ENCODE results near the gene ATP6V0C. TPM values are rescaled to one million over a fixed set of nuclear protein-coding genes. Genes with fewer than 3 reads are reported as not detected.

Gene ATP6V0C
- total RNA-seq, 1 experiment from 2014 or later: 67.4 TPM

DNA sequence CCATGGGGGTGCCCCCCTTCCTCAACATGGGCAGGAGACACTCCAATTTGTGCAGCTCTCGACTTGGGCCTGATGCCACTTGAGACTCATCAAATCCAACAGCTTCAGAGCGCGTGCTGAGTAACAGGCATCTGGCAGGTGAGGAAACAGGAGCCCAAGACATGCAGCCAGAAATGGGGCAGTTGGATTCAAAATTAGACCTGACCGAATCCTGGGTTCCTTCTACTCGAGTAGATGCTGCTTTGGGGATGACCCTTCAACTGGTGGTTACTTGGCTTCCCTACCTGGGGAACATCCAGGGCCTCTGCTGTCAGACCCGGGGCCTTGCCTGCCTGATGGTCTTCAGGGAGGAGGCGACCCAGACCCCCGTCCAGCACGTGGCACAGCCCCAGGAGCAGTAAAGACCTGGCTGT lies 43.1 kb upstream of the ATP6V0C start:
- no peaks in the 10 kb centered on the region for H3K36me3 ChIP-seq (ENCODE audit: low read depth, low read length)
- H3K9ac ChIP-seq (ENCODE audit: low read length): no peak overlapping the region
- intact Hi-C loops (cut with micrococcal nuclease): no loop called here
- no peaks in the 10 kb centered on the region for H3F3A ChIP-seq (ENCODE audit: low read length, unreplicated experiment)
- no peak overlapping the region for H2AFZ ChIP-seq (ENCODE audit: low read length)
- no peak for ATAC-seq
- no peaks in the 10 kb centered on the region for H3K9me2 ChIP-seq (replicated peaks; ENCODE audit: low read length)
- H3K4me2 ChIP-seq (ENCODE audit: low read length): no peak overlapping the region
- no TSS peak for BruUV-seq (replicated peaks)
- peak; percentile 24 for DNase-seq
- POLR2A ChIA-PET (ENCODE audit: unreplicated experiment): no interaction called here
- no peaks in the 10 kb centered on the region for H3K27me3 ChIP-seq (ENCODE audit: low read length)
- no peaks in the 10 kb centered on the region for H3K9me3 ChIP-seq (ENCODE audit: low read length)
- H3K4me1 ChIP-seq (ENCODE audit: insufficient read depth, low read length): peaks cover 9% of the 10 kb centered on the region; the same call in 1 of the 2 replicates
- CTCF ChIA-PET: no interaction called here
- H3K79me2 ChIP-seq (ENCODE audit: low read length): peaks cover 2% of the 10 kb centered on the region
- no peak overlapping the region for H3K4me3 ChIP-seq (ENCODE audit: low read length)
- no peak for TF ChIP-seq EZH2phosphoT487 (IDR thresholded peaks at IDR 0.05; ENCODE audit: borderline replicate concordance, low read length)
- H4K20me1 ChIP-seq (ENCODE audit: low read length): no peaks in the 10 kb centered on the region
- H3K27ac ChIP-seq (ENCODE audit: low read length): no peak overlapping the region

DNA sequence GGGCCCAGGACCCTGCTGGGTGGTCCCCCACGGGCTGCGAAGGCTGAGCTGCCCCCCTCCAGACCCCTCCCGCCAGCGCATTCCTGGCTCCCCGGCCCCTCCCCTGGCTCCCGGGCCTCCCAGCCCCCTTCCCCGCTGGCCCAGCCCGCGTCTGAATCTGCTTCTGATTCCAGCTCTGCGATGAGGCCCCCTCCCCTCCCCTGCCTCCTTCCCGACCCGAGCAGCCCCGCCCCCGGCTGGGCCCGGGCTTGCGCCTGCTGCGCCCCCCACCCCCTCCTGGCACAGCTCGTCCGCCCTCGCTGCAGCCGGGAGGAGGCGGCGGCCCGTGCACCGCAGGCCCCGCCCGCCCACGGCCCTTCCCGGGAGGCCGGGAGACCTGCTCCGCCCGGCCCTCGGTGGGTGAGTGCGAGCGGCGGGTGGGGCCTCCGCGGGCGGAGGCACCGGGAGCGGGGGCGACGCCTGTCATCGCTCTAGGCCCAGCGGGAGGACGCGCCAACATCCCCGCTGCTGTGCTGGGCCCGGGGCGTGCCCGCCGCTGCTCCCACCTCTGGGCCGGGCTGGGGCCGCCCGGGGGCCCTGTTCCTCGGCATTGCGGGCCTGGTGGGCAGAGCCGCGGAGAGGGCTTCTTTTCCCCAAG lies 42.6 kb upstream of the ATP6V0C start, which contains the start of gene NTN3:
Gene NTN3 (plus strand): TSS at position 282 of the 637 bp plus-strand sequence. CDS start 405 bp downstream, outside the sequence.
- H3K79me2 ChIP-seq (ENCODE audit: low read length): peaks cover 7% of the 10 kb centered on the region
- no TSS peak for BruUV-seq (replicated peaks)
- no peaks in the 10 kb centered on the region for H3K9me2 ChIP-seq (replicated peaks; ENCODE audit: low read length)
- DNase-seq: peak; percentile 6
- ATAC-seq: no peak
- TF ChIP-seq EZH2phosphoT487 (IDR thresholded peaks at IDR 0.05; ENCODE audit: borderline replicate concordance, low read length) (no peak), EZH2 (IDR thresholded peaks at IDR 0.05; ENCODE audit: low read length, unreplicated experiment) (no peak)
- TF ChIP-seq, protein P1, sequence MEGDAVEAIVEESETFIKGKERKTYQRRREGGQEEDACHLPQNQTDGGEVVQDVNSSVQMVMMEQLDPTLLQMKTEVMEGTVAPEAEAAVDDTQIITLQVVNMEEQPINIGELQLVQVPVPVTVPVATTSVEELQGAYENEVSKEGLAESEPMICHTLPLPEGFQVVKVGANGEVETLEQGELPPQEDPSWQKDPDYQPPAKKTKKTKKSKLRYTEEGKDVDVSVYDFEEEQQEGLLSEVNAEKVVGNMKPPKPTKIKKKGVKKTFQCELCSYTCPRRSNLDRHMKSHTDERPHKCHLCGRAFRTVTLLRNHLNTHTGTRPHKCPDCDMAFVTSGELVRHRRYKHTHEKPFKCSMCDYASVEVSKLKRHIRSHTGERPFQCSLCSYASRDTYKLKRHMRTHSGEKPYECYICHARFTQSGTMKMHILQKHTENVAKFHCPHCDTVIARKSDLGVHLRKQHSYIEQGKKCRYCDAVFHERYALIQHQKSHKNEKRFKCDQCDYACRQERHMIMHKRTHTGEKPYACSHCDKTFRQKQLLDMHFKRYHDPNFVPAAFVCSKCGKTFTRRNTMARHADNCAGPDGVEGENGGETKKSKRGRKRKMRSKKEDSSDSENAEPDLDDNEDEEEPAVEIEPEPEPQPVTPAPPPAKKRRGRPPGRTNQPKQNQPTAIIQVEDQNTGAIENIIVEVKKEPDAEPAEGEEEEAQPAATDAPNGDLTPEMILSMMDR (conservative IDR thresholded peaks at IDR 0.05; ENCODE audit: low read depth, low read length): no peak
- H3K36me3 ChIP-seq (ENCODE audit: low read depth, low read length): no peaks in the 10 kb centered on the region
- ChIA-PET CTCF (no interaction called here), POLR2A (ENCODE audit: unreplicated experiment) (no interaction called here)
- H2AFZ ChIP-seq (ENCODE audit: low read length): no peak within 1 kb of the TSS
- H3K27ac ChIP-seq (ENCODE audit: low read length): no peak within 1 kb of the TSS
- no peaks in the 10 kb centered on the region for H3K27me3 ChIP-seq (ENCODE audit: low read length)
- no peak within 1 kb of the TSS for H3K9ac ChIP-seq (ENCODE audit: low read length)
- intact Hi-C loops (cut with micrococcal nuclease): no loop called here
- peaks cover 9% of the 10 kb centered on the region; the same call in 1 of the 2 replicates for H3K4me1 ChIP-seq (ENCODE audit: insufficient read depth, low read length)
- no peaks in the 10 kb centered on the region for H3F3A ChIP-seq (ENCODE audit: low read length, unreplicated experiment)
- H3K4me3 ChIP-seq (ENCODE audit: low read length): no peak within 1 kb of the TSS; the same call in 1 of the 2 replicates
- peak within 1 kb of the TSS; percentile 57; the same call in 1 of the 2 replicates for H3K4me2 ChIP-seq (ENCODE audit: low read length)
- H3K9me3 ChIP-seq (ENCODE audit: low read length): no peaks in the 10 kb centered on the region
- no peaks in the 10 kb centered on the region for H4K20me1 ChIP-seq (ENCODE audit: low read length)

DNA sequence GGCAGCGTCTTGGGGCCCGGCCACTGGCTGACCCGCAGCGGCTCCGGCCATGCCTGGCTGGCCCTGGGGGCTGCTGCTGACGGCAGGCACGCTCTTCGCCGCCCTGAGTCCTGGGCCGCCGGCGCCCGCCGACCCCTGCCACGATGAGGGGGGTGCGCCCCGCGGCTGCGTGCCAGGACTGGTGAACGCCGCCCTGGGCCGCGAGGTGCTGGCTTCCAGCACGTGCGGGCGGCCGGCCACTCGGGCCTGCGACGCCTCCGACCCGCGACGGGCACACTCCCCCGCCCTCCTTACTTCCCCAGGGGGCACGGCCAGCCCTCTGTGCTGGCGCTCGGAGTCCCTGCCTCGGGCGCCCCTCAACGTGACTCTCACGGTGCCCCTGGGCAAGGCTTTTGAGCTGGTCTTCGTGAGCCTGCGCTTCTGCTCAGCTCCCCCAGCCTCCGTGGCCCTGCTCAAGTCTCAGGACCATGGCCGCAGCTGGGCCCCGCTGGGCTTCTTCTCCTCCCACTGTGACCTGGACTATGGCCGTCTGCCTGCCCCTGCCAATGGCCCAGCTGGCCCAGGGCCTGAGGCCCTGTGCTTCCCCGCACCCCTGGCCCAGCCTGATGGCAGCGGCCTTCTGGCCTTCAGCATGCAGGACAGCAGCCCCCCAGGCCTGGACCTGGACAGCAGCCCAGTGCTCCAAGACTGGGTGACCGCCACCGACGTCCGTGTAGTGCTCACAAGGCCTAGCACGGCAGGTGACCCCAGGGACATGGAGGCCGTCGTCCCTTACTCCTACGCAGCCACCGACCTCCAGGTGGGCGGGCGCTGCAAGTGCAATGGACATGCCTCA lies 41.9 kb upstream of the ATP6V0C start:
- no peak overlapping the region for H3K27ac ChIP-seq (ENCODE audit: low read length)
- ATAC-seq (no peak), DNase-seq (no peak)
- ChIA-PET CTCF (no interaction called here), POLR2A (ENCODE audit: unreplicated experiment) (no interaction called here)
- H3K4me1 ChIP-seq (ENCODE audit: insufficient read depth, low read length): peaks cover 9% of the 10 kb centered on the region; the same call in 1 of the 2 replicates
- peak overlapping the region; percentile 57; the same call in 1 of the 2 replicates for H3K4me2 ChIP-seq (ENCODE audit: low read length)
- no peak overlapping the region for H2AFZ ChIP-seq (ENCODE audit: low read length)
- no peak overlapping the region; the same call in 1 of the 2 replicates for H3K4me3 ChIP-seq (ENCODE audit: low read length)
- no peaks in the 10 kb centered on the region for H3K27me3 ChIP-seq (ENCODE audit: low read length)
- no peaks in the 10 kb centered on the region for H3F3A ChIP-seq (ENCODE audit: low read length, unreplicated experiment)
- intact Hi-C loops (cut with micrococcal nuclease): no loop called here
- no peaks in the 10 kb centered on the region for H3K36me3 ChIP-seq (ENCODE audit: low read depth, low read length)
- no TSS peak for BruUV-seq (replicated peaks)
- peaks cover 14% of the 10 kb centered on the region for H3K79me2 ChIP-seq (ENCODE audit: low read length)
- no peaks in the 10 kb centered on the region for H3K9me3 ChIP-seq (ENCODE audit: low read length)
- no peaks in the 10 kb centered on the region for H3K9me2 ChIP-seq (replicated peaks; ENCODE audit: low read length)
- TF ChIP-seq EZH2 (IDR thresholded peaks at IDR 0.05; ENCODE audit: low read length, unreplicated experiment) (no peak), EZH2phosphoT487 (IDR thresholded peaks at IDR 0.05; ENCODE audit: borderline replicate concordance, low read length) (no peak)
- TF ChIP-seq, protein P1 (conservative IDR thresholded peaks at IDR 0.05; ENCODE audit: low read depth, low read length): no peak
- no peaks in the 10 kb centered on the region for H4K20me1 ChIP-seq (ENCODE audit: low read length)
- H3K9ac ChIP-seq (ENCODE audit: low read length): no peak overlapping the region

Measured in PC-3 (cell line).